Activated naive CD4-positive, alpha-beta T cell treated with anti-CD3 and anti-CD28 coated beads for 36 hours (primary cell): Measurements from ENCODE around the gene DYSF. TPM values are rescaled to one million over a fixed set of nuclear protein-coding genes. Genes with fewer than 3 reads are reported as not detected.

Source experiments
- CTCF ChIA-PET: fragments of 350-600 bp; sonication (Branson Sonifier 250); formaldehyde crosslinking; loops from one replicate; lab custom pipeline; 2021; ENCODE audit warnings: antibody characterized with exemption; lab: Charles Lee
- DNase-seq: peaks from one replicate; pipeline ENCODE4 v3.0.0-alpha.2; 2020
- H3K27ac Mint-ChIP-seq: one replicate; pipeline ENCODE4 v1.8.0; 2021; ENCODE audit warnings: mild to moderate bottlenecking, mixed read lengths
- H3K27me3 Mint-ChIP-seq: one replicate; pipeline ENCODE4 v1.8.0; 2021; ENCODE audit warnings: low read depth, mixed read lengths
- H3K36me3 Mint-ChIP-seq: one replicate; pipeline ENCODE4 v1.8.0; 2021; ENCODE audit warnings: low read depth, mixed read lengths
- H3K4me1 Mint-ChIP-seq: one replicate; pipeline ENCODE4 v1.8.0; 2021; ENCODE audit warnings: low read depth, mixed read lengths
- H3K4me3 Mint-ChIP-seq: one replicate; pipeline ENCODE4 v1.8.0; 2021; ENCODE audit warnings: mild to moderate bottlenecking, moderate library complexity, mixed read lengths
- H3K9me3 Mint-ChIP-seq: one replicate; pipeline ENCODE4 v1.8.0; 2021; ENCODE audit warnings: mixed read lengths
- intact Hi-C: fragments of 100-400 bp; cut with micrococcal nuclease; formaldehyde crosslinking; loops from one replicate; pipeline ENCODE4 v1.15.1; 2023
- total RNA-seq, 2 experiments: library from RNA; stranded (reverse); gene quantifications; one replicate each; pipeline ENCODE4 v1.2.3, GENCODE V29; 2021

The DYSF gene
- total RNA-seq, 2 experiments from 2014 or later: 0.05 to 0.07 TPM

DNA sequence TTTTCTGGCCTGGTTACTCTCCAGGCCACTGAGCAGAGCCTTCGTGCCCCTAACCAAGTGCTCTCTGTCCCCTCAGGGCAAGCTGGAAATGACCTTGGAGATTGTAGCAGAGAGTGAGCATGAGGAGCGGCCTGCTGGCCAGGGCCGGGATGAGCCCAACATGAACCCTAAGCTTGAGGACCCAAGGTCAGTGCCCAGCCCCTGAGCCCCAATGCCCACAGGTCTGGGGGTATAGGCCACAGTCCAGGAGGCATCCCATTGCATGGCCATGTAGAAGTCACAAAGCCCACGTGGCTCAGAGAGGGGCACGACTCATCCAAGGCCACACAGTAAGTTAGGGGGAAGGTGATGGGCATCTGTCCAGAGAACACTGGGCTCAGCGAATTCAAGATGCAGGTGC, 227.6 kb downstream of the DYSF start:
- no peak for DNase-seq
- CTCF ChIA-PET: interaction anchor here (0.7 kb wide), 1 partner anchor 52 kb away, joined by 5 read pairs; no protein-coding TSS in a partner anchor
- Mint-ChIP-seq H3K4me1 (no peaks in the 10 kb centered on the region), H3K27ac (no peak overlapping the region), H3K36me3 (no peaks in the 10 kb centered on the region), H3K9me3 (no peaks in the 10 kb centered on the region), H3K27me3 (peaks cover 5% of the 10 kb centered on the region), H3K4me3 (no peak overlapping the region)
- intact Hi-C loops: no loop called here

DNA sequence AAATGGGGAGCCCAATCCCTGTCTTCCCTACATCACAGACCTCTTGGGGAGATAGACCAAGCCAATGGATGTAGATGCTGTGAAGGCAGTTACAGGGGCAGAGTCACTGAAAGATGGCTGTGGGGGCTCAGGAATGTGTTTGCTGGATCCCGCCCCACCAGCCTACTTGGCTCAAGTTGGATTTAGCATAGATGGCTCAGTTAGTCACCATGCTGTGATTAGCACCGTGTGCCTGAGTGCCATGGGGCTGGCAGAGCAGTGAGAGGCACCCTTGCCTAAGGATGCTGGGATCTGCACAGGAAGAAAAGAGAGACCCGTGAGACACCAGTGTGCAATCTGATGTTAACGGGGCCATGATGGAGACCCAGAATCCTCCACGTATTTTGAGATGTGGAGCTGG, 228.3 kb downstream of the DYSF start:
- H3K36me3 Mint-ChIP-seq: no peaks in the 10 kb centered on the region
- intact Hi-C loops: no loop called here
- H3K4me3 Mint-ChIP-seq: no peak overlapping the region
- DNase-seq: no peak
- H3K9me3 Mint-ChIP-seq: no peaks in the 10 kb centered on the region
- H3K4me1 Mint-ChIP-seq: no peaks in the 10 kb centered on the region
- H3K27ac Mint-ChIP-seq: no peak overlapping the region
- CTCF ChIA-PET: no interaction called here
- H3K27me3 Mint-ChIP-seq: peaks cover 5% of the 10 kb centered on the region

DNA sequence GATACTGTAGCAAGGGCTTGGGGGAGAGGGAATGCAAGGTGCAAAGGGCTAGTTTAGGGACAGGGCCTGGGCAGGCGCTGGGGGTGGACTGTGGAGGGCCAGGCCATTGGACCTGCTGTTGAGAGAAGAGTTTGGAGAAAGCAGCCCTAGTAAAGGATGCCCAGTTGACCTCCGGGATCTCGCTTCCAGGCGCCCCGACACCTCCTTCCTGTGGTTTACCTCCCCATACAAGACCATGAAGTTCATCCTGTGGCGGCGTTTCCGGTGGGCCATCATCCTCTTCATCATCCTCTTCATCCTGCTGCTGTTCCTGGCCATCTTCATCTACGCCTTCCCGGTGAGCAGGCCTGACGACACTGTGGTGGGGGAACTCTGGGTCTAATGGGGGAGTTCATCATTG, 229.0 kb downstream of the DYSF start:
- no peaks in the 10 kb centered on the region for H3K4me1 Mint-ChIP-seq
- H3K9me3 Mint-ChIP-seq: no peaks in the 10 kb centered on the region
- H3K27me3 Mint-ChIP-seq: peaks cover 3% of the 10 kb centered on the region
- DNase-seq: no peak
- H3K27ac Mint-ChIP-seq: no peak overlapping the region
- H3K36me3 Mint-ChIP-seq: no peaks in the 10 kb centered on the region
- H3K4me3 Mint-ChIP-seq: no peak overlapping the region
- intact Hi-C loops: no loop called here
- CTCF ChIA-PET: no interaction called here

DNA sequence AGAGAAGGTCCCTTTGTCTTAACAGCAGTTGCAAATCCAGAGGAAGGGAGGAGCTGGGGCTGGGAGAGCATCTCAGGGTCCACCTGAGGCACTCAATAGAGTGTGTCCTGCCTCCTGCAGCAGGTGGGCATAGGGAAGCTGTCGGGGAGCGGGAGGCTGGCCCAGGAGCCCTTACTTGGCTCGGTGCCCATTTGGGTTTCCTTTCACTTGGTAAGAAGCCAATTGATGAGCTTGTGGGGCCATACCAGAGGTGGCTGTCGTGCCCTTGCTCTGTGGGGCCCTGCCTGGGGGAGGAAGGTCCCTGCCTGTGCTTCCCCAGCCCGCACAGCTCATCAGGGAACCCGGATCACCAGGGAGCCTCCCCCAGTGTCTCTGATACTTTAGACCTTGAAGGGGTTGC, 229.7 kb downstream of the DYSF start:
- H3K36me3 Mint-ChIP-seq: no peaks in the 10 kb centered on the region
- no peaks in the 10 kb centered on the region for H3K4me1 Mint-ChIP-seq
- no peak overlapping the region for H3K27ac Mint-ChIP-seq
- H3K9me3 Mint-ChIP-seq: no peaks in the 10 kb centered on the region
- intact Hi-C loops: no loop called here
- no peak for DNase-seq
- CTCF ChIA-PET: no interaction called here
- no peak overlapping the region for H3K4me3 Mint-ChIP-seq
- H3K27me3 Mint-ChIP-seq: peaks cover 3% of the 10 kb centered on the region

DNA sequence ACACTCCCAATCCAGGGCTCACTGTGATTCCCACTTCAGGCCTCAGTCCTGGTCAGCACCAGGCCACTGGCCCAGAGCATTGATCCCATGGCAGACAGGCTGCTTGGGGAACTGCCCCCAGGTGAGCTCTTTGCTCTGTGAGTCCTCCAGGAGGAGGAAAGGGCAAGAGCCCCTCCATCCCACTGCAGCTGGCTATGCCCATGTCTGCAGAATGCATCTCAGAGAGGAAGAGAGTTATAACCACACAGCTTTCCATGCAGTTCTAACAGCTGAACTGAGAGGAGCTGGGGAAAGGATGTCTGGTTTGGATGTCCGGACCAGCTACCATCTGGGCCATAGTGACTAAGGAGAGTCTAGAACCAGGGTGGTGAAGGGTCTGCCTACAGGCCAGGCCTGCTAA, 230.3 kb downstream of the DYSF start:
- intact Hi-C loops: no loop called here

DNA sequence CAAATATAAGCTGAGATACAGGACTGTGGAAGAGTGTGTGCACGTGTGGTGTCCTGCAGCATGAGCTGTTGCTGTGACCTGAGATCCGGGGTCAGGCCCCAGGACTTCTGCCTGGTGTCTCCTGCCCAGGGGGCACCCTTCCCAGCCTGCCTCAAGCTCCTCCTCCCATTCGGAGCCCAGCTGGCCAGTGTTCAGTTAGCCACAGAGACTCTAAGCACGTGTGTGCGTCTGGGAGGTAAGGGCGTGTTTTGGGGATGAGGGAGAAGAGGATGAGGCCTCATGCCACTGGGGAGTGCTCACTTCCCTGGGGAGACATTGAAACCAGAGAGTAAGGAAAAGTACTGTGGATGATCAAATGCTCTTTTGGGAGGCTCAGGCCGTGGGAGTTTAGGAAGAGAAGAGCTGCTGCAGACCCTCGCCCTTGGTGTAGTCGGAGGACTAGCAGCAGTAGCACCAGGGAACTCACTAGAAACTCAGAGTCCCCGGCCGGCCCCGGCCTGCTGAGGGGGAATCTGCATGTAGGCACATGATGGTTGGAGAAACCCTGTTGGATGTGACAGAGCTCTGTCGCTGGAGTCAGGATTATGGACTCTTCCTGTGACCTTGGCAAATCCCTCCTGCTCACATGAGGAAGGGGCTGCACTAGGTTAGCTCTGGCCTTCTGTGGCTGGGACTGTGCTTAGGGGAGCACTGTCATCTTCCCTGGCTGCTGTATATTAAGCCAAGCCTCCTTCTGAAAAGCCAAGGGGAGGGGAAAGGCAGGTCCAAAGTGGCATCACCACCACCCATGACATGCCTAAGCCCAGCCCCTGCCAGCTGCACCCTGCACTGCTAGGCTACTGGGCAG, 231.1 kb downstream of the DYSF start:
- H3K4me3 Mint-ChIP-seq: no peak overlapping the region
- H3K27me3 Mint-ChIP-seq: no peaks in the 10 kb centered on the region
- H3K36me3 Mint-ChIP-seq: no peaks in the 10 kb centered on the region
- H3K27ac Mint-ChIP-seq: no peak overlapping the region
- CTCF ChIA-PET: no interaction called here
- no peak for DNase-seq
- no peaks in the 10 kb centered on the region for H3K4me1 Mint-ChIP-seq
- intact Hi-C loops: no loop called here
- H3K9me3 Mint-ChIP-seq: no peaks in the 10 kb centered on the region

More for the DNA sequence above, 230.3 kb downstream of the DYSF start:
- no peaks in the 10 kb centered on the region for H3K36me3 Mint-ChIP-seq
- no peaks in the 10 kb centered on the region for H3K27me3 Mint-ChIP-seq
- no peaks in the 10 kb centered on the region for H3K9me3 Mint-ChIP-seq
- no peaks in the 10 kb centered on the region for H3K4me1 Mint-ChIP-seq
- no peak overlapping the region for H3K4me3 Mint-ChIP-seq
- DNase-seq: no peak
- CTCF ChIA-PET: no interaction called here
- no peak overlapping the region for H3K27ac Mint-ChIP-seq

DNA sequence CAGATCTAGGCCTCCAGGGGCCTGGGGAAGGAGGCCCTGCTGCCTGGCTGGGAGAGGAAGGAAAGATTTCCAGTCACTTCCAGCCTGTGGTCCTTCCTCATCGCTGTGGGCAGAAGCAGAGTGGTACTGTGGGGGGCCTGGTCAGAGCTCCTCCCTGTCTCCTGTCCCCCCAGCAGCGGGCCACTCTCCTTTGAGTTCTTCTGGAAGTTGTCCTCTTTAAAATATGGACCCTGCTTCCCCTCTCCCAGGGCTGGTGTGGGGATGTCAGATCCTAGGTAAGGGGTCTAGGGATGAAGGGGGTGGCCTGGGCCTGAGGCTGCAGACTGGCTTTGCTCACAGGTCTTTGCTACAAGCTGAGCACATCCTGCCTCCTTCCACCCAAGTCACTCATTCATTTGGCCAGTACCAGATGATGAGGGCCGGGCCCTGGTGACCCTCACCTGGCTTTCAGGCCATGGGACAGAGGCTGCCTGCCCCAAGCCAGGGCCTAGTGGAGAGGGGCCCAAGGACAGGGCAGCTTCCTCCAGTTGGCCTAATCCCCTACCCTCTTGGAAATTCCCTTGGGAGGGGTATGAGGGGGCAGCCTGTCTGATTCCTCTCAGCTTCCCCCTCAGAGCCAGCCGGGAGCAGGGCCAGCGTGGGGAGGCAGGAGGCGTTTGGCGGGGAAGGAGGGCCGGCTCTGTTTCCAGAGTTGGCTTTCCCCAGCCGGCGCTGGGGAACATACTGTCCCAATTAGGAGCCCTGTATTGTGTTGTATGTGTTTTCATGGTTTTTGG, 231.9 kb downstream of the DYSF start:
- no peak for DNase-seq
- intact Hi-C loops: no loop called here
- CTCF ChIA-PET: no interaction called here
- Mint-ChIP-seq H3K9me3 (no peaks in the 10 kb centered on the region), H3K4me3 (no peak overlapping the region), H3K36me3 (no peaks in the 10 kb centered on the region), H3K27me3 (no peaks in the 10 kb centered on the region), H3K4me1 (no peaks in the 10 kb centered on the region), H3K27ac (no peak overlapping the region)

DNA sequence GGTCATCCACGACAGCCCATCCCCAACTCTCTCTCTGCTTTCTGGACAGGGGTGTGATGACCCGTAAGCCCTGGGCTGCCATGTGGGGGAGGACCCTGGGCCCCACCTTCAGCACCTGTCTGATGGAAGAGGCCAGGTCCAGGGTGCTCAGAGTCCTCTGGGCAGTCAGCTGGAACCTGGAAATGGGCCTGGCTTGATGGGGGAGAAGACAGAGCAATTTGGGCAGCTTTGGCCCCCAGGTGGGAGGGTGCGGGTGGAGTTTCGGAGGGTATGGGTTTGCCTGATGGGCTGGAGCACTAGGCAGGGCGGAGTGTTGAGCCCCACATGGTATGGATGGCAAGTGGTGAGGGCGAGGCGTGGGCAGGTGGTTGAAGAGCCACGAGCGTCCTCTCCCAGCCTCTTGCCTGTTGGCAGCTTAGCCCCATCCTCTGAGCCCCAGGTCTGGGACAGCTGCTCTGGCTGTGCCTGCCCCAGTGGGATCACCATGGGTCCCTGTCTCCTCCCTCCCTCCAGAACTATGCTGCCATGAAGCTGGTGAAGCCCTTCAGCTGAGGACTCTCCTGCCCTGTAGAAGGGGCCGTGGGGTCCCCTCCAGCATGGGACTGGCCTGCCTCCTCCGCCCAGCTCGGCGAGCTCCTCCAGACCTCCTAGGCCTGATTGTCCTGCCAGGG, 232.7 kb downstream of the DYSF start:
- CTCF ChIA-PET: no interaction called here
- no peaks in the 10 kb centered on the region for H3K36me3 Mint-ChIP-seq
- no peaks in the 10 kb centered on the region for H3K9me3 Mint-ChIP-seq
- no peak overlapping the region for H3K4me3 Mint-ChIP-seq
- peaks cover 2% of the 10 kb centered on the region for H3K27me3 Mint-ChIP-seq
- no peaks in the 10 kb centered on the region for H3K4me1 Mint-ChIP-seq
- no peak for DNase-seq
- no peak overlapping the region for H3K27ac Mint-ChIP-seq
- intact Hi-C loops: no loop called here

DNA sequence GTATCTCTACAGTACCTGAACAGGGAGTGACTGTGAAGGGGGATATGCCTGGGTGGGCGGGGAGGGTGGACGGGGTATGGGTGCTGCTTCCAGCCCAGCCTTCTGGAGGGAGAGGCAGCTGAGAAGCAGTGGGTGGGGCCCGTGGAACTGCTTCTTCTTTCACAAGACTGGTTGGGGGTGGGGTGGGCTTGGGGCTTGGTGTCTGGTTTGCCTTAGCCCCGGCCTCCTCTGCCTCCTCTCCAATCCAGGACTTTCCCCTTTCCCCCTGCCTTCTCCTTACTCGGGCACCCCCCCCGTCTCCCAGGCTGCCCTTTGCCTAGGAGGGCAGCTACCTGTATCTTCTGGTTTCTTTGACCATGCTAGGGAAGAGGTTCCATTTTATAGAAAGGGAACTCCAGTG, 233.4 kb downstream of the DYSF start:
- H3K4me1 Mint-ChIP-seq: no peaks in the 10 kb centered on the region
- no peak for DNase-seq
- intact Hi-C loops: no loop called here
- no peaks in the 10 kb centered on the region for H3K9me3 Mint-ChIP-seq
- CTCF ChIA-PET: no interaction called here
- H3K36me3 Mint-ChIP-seq: no peaks in the 10 kb centered on the region
- H3K4me3 Mint-ChIP-seq: no peak overlapping the region
- H3K27me3 Mint-ChIP-seq: peaks cover 2% of the 10 kb centered on the region
- no peak overlapping the region for H3K27ac Mint-ChIP-seq

DNA sequence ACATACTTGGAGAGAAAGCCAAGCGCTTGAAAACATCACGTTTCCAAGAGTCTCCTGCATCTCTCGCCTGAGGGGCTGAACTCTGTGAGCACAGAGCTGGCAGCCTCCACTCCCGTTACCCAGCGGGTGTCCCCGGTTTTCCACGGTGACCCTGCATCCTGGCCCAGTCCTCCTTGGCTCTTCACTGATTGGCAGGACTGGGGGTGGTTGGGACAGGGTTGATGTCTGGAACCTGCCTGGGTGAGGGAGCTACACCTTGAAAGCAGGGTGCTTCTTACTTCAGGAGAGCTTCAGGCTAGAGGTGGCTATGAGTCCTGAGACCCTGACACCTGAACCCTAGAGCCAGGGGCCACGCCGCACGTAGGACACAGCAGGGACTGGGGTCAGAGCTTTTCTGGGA, 234.1 kb downstream of the DYSF start:
- H3K4me3 Mint-ChIP-seq: no peak overlapping the region
- intact Hi-C loops: no loop called here
- CTCF ChIA-PET: no interaction called here
- H3K4me1 Mint-ChIP-seq: no peaks in the 10 kb centered on the region
- H3K36me3 Mint-ChIP-seq: no peaks in the 10 kb centered on the region
- no peak overlapping the region for H3K27ac Mint-ChIP-seq
- no peak for DNase-seq
- H3K9me3 Mint-ChIP-seq: no peaks in the 10 kb centered on the region
- peaks cover 2% of the 10 kb centered on the region for H3K27me3 Mint-ChIP-seq

DNA sequence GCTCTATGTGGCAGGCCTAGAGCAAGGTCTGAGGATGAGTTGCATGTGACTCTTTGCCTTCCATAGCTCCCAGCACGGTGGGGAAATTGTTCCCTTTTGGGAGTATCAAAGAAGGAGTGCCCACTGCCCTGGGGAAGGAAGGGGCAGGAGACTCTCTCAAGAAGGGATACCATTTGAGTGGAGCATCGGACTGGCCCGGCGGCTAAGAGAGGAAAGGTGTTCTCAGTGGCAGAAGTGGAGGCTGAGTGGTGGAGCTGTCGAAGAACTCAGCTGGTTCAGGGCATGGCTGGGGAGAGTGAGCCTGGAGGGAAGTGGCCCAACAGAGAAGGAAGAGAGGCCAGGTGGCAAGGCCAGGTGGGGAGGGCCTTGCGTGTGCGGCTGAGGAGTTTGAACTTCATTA, 235.2 kb downstream of the DYSF start:
- CTCF ChIA-PET: no interaction called here
- Mint-ChIP-seq H3K9me3 (no peaks in the 10 kb centered on the region), H3K27ac (no peak overlapping the region), H3K4me3 (no peak overlapping the region), H3K4me1 (no peaks in the 10 kb centered on the region), H3K36me3 (no peaks in the 10 kb centered on the region), H3K27me3 (peaks cover 2% of the 10 kb centered on the region)
- DNase-seq: no peak
- intact Hi-C loops: no loop called here

DNA sequence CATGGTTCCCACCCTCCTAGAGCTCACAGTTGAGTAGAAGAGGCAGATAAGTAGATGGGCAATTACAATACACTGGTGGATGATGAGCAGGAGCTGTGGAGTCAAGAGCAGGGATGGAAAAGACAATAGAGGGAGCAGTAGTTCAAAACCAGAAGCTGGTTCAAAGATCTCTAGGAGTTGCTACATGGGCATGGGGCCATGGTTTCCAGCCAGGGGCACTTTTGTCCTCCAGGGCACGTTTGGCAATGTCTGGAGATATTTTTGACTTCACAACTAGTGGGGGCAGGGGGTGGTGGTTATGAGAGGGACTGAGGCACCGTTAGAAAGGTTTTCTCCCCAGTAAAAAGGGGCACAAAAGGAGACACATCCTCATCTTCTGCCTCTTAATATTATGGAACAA, 236.0 kb downstream of the DYSF start:
- Mint-ChIP-seq H3K4me3 (no peak overlapping the region), H3K36me3 (no peaks in the 10 kb centered on the region), H3K27ac (no peak overlapping the region), H3K4me1 (no peaks in the 10 kb centered on the region), H3K9me3 (no peaks in the 10 kb centered on the region), H3K27me3 (peaks cover 2% of the 10 kb centered on the region)
- no peak for DNase-seq
- CTCF ChIA-PET: no interaction called here
- intact Hi-C loops: no loop called here
